HCT116 (cell line): ENCODE data around the gene TBCD. TPM values are rescaled to one million over a fixed set of nuclear protein-coding genes. Genes with fewer than 3 reads are reported as not detected.

Experiments used
- ATAC-seq: fragments of 200-7000 bp; cut with Tn5 transposase; 2 replicates; pipeline ENCODE4 v1.9.1; 2020; ENCODE audit warnings: mild to moderate bottlenecking, moderate library complexity
- BruUV-seq: library from RNA; stranded (reverse); fragments of 400-500 nt; replicated peaks from 2 replicates; lab custom pipeline; 2021; lab: Mats Ljungman, UMichigan
- CTCF ChIA-PET: fragments of 300-600 bp; sonication (Branson Sonifier 250); formaldehyde crosslinking; loops from one replicate; lab custom pipeline; 2021; ENCODE audit warnings: antibody characterized with exemption; lab: Charles Lee
- POLR2A ChIA-PET: fragments of 300-600, 350-600 bp; sonication (Branson Sonifier 250); formaldehyde crosslinking; loops from one replicate; lab custom pipeline; 2021; ENCODE audit warnings: antibody characterized with exemption; lab: Charles Lee
- RAD21 ChIA-PET, 2 experiments: fragments of 300-600 bp; sonication (Branson Sonifier 250); formaldehyde crosslinking; loops; one replicate each; lab custom pipeline; 2023; ENCODE audit warnings: low total read pairs in 2 of 2; ENCODE audit not compliant: uncharacterized antibody in 2 of 2, unreplicated experiment in 2 of 2, low non-redundant PET in 1 of 2; lab: Charles Lee
- DNase-seq: peaks from one replicate; pipeline ENCODE4 v3.0.0-alpha.2; 2010; ENCODE audit warnings: low read depth, low spot score
- H2AFZ ChIP-seq: fragments of 200-600 bp; shearing (Covaris generic), sonication (generic); 2 replicates; pipeline ENCODE4 v1.6.1; 2017; ENCODE audit warnings: low read depth, mixed run types, mixed read lengths, antibody characterized with exemption, low read length; ENCODE audit not compliant: poor library complexity, severe bottlenecking
- H3K27ac ChIP-seq: 2 replicates; pipeline ENCODE4 v1.5.1; 2012; ENCODE audit warnings: low read depth, low read length
- H3K27me3 ChIP-seq: fragments of 200-600 bp; sonication (generic); 2 replicates; pipeline ENCODE4 v1.6.1; 2016; ENCODE audit warnings: mixed run types, low read length, mixed read lengths; ENCODE audit not compliant: insufficient read depth
- H3K36me3 ChIP-seq, 2 experiments: fragments of 200-500 bp in 1 of 2; fragments of 200-600 bp in 1 of 2; sonication (Bioruptor generic) in 1 of 2; sonication (generic) in 1 of 2; 2 replicates each; pipeline versions ENCODE4 v1.5.1 to v1.6.1; 2014 to 2016; ENCODE audit warnings: low read length in 2 of 2, inconsistent platforms in 1 of 2, mixed read lengths in 1 of 2, mixed run types in 1 of 2; ENCODE audit not compliant: insufficient read depth in 2 of 2, control insufficient read depth in 1 of 2
- H3K4me1 ChIP-seq, 2 experiments: fragments of 200-600 bp in 1 of 2; sonication (generic) in 1 of 2; 2 replicates each; pipeline versions ENCODE4 v1.5.1 to v1.6.1; 2012 to 2017; ENCODE audit warnings: low read length in 2 of 2, inconsistent platforms in 1 of 2, mild to moderate bottlenecking in 1 of 2, mixed read lengths in 1 of 2, mixed run types in 1 of 2, moderate library complexity in 1 of 2; ENCODE audit not compliant: insufficient read depth in 2 of 2, control insufficient read depth in 1 of 2
- H3K4me2 ChIP-seq: fragments of 200-600 bp; sonication (generic); 2 replicates; pipeline ENCODE4 v1.6.1; 2017; ENCODE audit warnings: mixed run types, low read length, mixed read lengths
- H3K4me3 ChIP-seq, 2 experiments: fragments of 200-600 bp in 1 of 2; sonication (generic) in 1 of 2; replicated peaks in 1 of 2; 2 replicates each; pipeline ENCODE4 v1.5.1; 2011 to 2016; ENCODE audit warnings: low read length in 2 of 2, control low read depth in 1 of 2, low read depth in 1 of 2, mild to moderate bottlenecking in 1 of 2, mixed read lengths in 1 of 2, mixed run types in 1 of 2
- H3K79me2 ChIP-seq: fragments of 200-600 bp; sonication (generic); 2 replicates; pipeline ENCODE4 v1.6.1; 2017; ENCODE audit warnings: mild to moderate bottlenecking, mixed run types, low read length, moderate library complexity, mixed read lengths; ENCODE audit not compliant: insufficient read depth
- H3K9ac ChIP-seq: fragments of 200-600 bp; sonication (generic); 2 replicates; pipeline ENCODE4 v1.6.1; 2016; ENCODE audit warnings: low read length, mixed read lengths
- H3K9me2 ChIP-seq: fragments of 200-600 bp; sonication (generic), shearing (Covaris generic); 2 replicates; pipeline ENCODE4 v1.6.1; 2017; ENCODE audit warnings: mixed run types, mild to moderate bottlenecking, moderate library complexity; ENCODE audit not compliant: insufficient read depth
- H3K9me3 ChIP-seq, 2 experiments: fragments of 200-500 bp in 1 of 2; fragments of 200-600 bp in 1 of 2; sonication (Bioruptor generic) in 1 of 2; sonication (generic) in 1 of 2; 2 replicates each; pipeline ENCODE4 v1.6.1; 2014 to 2017; ENCODE audit warnings: low read length in 2 of 2, mixed read lengths in 2 of 2, inconsistent platforms in 1 of 2, low read depth in 1 of 2, mild to moderate bottlenecking in 1 of 2, mixed run types in 1 of 2, moderate library complexity in 1 of 2; ENCODE audit not compliant: control insufficient read depth in 1 of 2, insufficient read depth in 1 of 2
- H4K20me1 ChIP-seq: fragments of 200-600 bp; sonication (generic), shearing (Covaris generic); 2 replicates; pipeline ENCODE4 v1.6.1; 2017; ENCODE audit warnings: mixed run types, mild to moderate bottlenecking, moderate library complexity; ENCODE audit not compliant: insufficient read depth
- ATF3 ChIP-seq: IDR thresholded peaks from 2 replicates; pipeline ENCODE4 v1.6.1; 2012
- CEBPB ChIP-seq: IDR thresholded peaks from 2 replicates; pipeline ENCODE4 v1.6.1; 2012; ENCODE audit warnings: low read depth
- CTCF ChIP-seq, 3 experiments: fragments of 200-600 bp in 1 of 3; sonication (generic) in 1 of 3; IDR thresholded peaks in 2 of 3; conservative IDR thresholded peaks in 1 of 3; 2 replicates each; pipeline ENCODE4 v1.5.1; 2012 to 2017; ENCODE audit warnings: low read depth in 2 of 3, low read length in 2 of 3, antibody characterized with exemption in 1 of 3, borderline replicate concordance in 1 of 3, control low read depth in 1 of 3, mild to moderate bottlenecking in 1 of 3, mixed read lengths in 1 of 3, mixed run types in 1 of 3, moderate library complexity in 1 of 3; ENCODE audit not compliant: insufficient read depth in 1 of 3
- ELF1 ChIP-seq: IDR thresholded peaks from 2 replicates; pipeline ENCODE4 v1.6.1; 2012; ENCODE audit warnings: low read depth, borderline replicate concordance
- EZH2 ChIP-seq: fragments of 200-600 bp; sonication (generic); IDR thresholded peaks from 2 replicates; pipeline ENCODE4 v1.6.1; 2017; ENCODE audit warnings: antibody characterized with exemption, mixed run types
- FOSL1 ChIP-seq: IDR thresholded peaks from 2 replicates; pipeline ENCODE4 v1.6.1; 2012; ENCODE audit warnings: low read depth
- JUND ChIP-seq: IDR thresholded peaks from 2 replicates; pipeline ENCODE4 v1.6.1; 2012
- MAX ChIP-seq: IDR thresholded peaks from 2 replicates; pipeline ENCODE4 v1.6.1; 2012
- POLR2AphosphoS5 ChIP-seq: IDR thresholded peaks from 2 replicates; pipeline ENCODE4 v1.6.1; 2011; ENCODE audit warnings: mild to moderate bottlenecking, low read depth, low read length, moderate library complexity
- REST ChIP-seq: IDR thresholded peaks from 2 replicates; pipeline ENCODE4 v1.6.1; 2012; ENCODE audit warnings: low read depth
- SIN3A ChIP-seq: IDR thresholded peaks from 2 replicates; pipeline ENCODE4 v1.6.1; 2012; ENCODE audit warnings: low read depth
- SP1 ChIP-seq: IDR thresholded peaks from 2 replicates; pipeline ENCODE4 v1.6.1; 2012; ENCODE audit warnings: low read depth
- SRF ChIP-seq: IDR thresholded peaks from 2 replicates; pipeline ENCODE4 v1.6.1; 2012; ENCODE audit warnings: low read depth
- TCF7L2 ChIP-seq: IDR thresholded peaks from 2 replicates; pipeline ENCODE4 v1.7.0; 2011; ENCODE audit warnings: borderline replicate concordance, inconsistent platforms; ENCODE audit not compliant: insufficient read depth, insufficient read length; ENCODE audit errors: extremely low read depth
- YY1 ChIP-seq: IDR thresholded peaks from 2 replicates; pipeline ENCODE4 v1.6.1; 2011; ENCODE audit warnings: low read length, low read depth, moderate library complexity, mild to moderate bottlenecking; ENCODE audit not compliant: insufficient replicate concordance; ENCODE audit errors: extremely low read depth
- ZBTB33 ChIP-seq: IDR thresholded peaks from 2 replicates; pipeline ENCODE4 v1.6.1; 2011; ENCODE audit warnings: mild to moderate bottlenecking, low read length, moderate library complexity; ENCODE audit not compliant: insufficient replicate concordance; ENCODE audit errors: extremely low read depth
- ZFX ChIP-seq: fragments of 450-650 bp; IDR thresholded peaks from 2 replicates; pipeline ENCODE4 v1.6.1; 2017
- intact Hi-C: fragments of 100-400 bp; cut with micrococcal nuclease; formaldehyde crosslinking; loops from 2 replicates; pipeline ENCODE4 v1.10.0; 2022
- total RNA-seq: library from RNA; stranded (reverse); gene quantifications from one replicate; pipeline ENCODE4 v1.2.1, GENCODE V29; 2021; ENCODE audit not compliant: unreplicated experiment

Gene TBCD
- total RNA-seq, 1 experiment from 2014 or later = 152 TPM

- TF ChIP-seq SIN3A (no peak), YY1 (no peak), SRF (no peak), ZFX (no peak)
- TF ChIP-seq, all 23 proteins: peak for 0
These were observed 75.1 kb downstream of the TBCD start (continued) for GRCh38 chr17:82826956-82827355.

GRCh38 chr17:82828875-82829487 is 77.1 kb downstream of the TBCD start:
- Histone ChIP-seq H4K20me1 (peaks cover 3% of the 10 kb centered on the region; the same call in 1 of the 2 replicates), H3K9ac (no peak overlapping the region), H3K36me3 (peaks cover 0 to 22% of the 10 kb centered on the region in 2 experiments; a peak in 2 of 4 replicates), H3K27ac (no peak overlapping the region; the same call in 1 of the 2 replicates), H3K27me3 (no peaks in the 10 kb centered on the region), H2AFZ (no peak overlapping the region), H3K4me1 (no peaks in the 10 kb centered on the region), H3K9me3 (no peaks in the 10 kb centered on the region), H3K4me2 (no peak overlapping the region), H3K79me2 (peaks cover 21% of the 10 kb centered on the region; the same call in 1 of the 2 replicates), H3K9me2 (no peaks in the 10 kb centered on the region), H3K4me3 (no peak overlapping the region)
- CTCF ChIA-PET = no interaction called here
- DNase-seq (no peak), ATAC-seq (no peak)
- POLR2A ChIA-PET = no interaction called here
- no TSS peak for BruUV-seq
- RAD21 ChIA-PET = no interaction called here
- intact Hi-C loops = no loop called here
- TF ChIP-seq SP1 (no peak), MAX (no peak), FOSL1 (no peak), ZFX (no peak), EZH2 (no peak), ELF1 (no peak), POLR2AphosphoS5 (no peak), CTCF (IDR thresholded peaks at IDR 0.05 in 2 of 3, conservative IDR thresholded peaks at IDR 0.05 in 1 of 3; ENCODE audit: borderline replicate concordance in 1 of 3, insufficient read depth in 1 of 3, low read depth in 2 of 3, low read length in 2 of 3) (no peak), JUND (no peak), SIN3A (no peak), CEBPB (no peak), REST (no peak), ATF3 (no peak), SRF (no peak), TCF7L2 (no peak), ZBTB33 (no peak)
